Measurements from ENCODE around the gene CLCN6.

Gene CLCN6

DNA sequence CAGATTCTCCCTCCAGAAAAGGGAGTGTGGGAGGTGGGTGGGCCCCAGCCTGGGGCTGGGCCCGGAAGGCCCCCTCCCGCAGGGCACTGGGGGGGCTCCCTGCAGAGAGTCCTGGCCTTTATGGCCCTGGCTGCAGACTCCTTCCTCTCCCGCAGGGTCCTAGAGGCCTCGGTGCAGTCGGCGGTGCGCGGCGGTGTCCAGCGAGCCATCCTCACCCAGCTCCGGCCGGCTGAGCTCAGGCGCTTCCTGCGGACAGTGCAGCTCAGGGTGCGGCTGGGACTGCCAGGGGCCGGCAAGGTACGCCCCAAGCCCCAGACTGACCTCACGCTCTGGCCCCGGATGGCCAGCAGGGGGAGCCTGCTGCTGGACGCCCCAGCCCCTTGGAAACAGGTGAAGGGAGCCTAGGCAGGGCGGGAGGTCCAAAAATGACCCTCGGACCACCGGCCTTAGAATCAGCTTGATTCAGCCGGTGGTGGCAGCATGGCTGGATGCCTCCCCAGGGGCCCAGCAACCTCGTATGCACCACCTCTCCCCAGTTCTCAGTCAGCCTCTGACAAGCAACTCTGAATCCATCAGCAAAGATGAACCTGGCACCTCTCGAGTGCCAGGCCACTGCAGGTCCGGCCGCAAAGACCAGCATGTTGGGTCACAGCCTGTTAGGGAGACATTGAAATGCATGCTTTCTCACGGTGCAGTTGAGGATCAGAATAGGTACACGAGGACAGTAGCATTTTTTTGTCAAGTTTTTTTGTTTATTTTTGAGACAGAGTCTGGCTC lies 20.8 kb upstream of the CLCN6 start:
- H3K4me3 ChIP-seq (ENCODE audit: low read depth, low read length): no peak overlapping the region
- TF ChIP-seq, protein P1, sequence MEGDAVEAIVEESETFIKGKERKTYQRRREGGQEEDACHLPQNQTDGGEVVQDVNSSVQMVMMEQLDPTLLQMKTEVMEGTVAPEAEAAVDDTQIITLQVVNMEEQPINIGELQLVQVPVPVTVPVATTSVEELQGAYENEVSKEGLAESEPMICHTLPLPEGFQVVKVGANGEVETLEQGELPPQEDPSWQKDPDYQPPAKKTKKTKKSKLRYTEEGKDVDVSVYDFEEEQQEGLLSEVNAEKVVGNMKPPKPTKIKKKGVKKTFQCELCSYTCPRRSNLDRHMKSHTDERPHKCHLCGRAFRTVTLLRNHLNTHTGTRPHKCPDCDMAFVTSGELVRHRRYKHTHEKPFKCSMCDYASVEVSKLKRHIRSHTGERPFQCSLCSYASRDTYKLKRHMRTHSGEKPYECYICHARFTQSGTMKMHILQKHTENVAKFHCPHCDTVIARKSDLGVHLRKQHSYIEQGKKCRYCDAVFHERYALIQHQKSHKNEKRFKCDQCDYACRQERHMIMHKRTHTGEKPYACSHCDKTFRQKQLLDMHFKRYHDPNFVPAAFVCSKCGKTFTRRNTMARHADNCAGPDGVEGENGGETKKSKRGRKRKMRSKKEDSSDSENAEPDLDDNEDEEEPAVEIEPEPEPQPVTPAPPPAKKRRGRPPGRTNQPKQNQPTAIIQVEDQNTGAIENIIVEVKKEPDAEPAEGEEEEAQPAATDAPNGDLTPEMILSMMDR (IDR thresholded peaks at IDR 0.05; ENCODE audit: borderline replicate concordance, insufficient read depth, low read depth, low read length): peak; percentile 94

DNA sequence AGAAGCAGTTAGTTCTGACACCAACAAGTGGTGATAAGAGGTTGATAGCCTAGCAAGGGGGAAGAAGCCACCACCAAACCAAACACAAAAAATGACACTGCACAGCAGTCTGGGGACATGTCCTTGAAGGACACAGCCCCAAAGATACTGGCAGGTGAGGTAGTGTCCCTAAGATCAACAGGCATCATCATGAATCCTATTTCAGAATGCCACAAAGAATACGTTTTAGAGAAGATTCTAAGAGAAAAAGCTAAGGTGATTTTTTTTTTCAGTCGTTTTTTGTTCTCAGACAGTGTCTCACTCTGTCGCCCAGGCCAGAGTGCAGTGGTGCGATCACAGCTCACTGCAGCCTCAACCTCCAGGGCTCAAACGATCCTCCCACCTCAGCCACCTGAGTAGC lies 19.8 kb upstream of the CLCN6 start:
- no peak overlapping the region for H3K4me3 ChIP-seq (ENCODE audit: low read depth, low read length)
- TF ChIP-seq, protein P1 (IDR thresholded peaks at IDR 0.05; ENCODE audit: borderline replicate concordance, insufficient read depth, low read depth, low read length): no peak

DNA sequence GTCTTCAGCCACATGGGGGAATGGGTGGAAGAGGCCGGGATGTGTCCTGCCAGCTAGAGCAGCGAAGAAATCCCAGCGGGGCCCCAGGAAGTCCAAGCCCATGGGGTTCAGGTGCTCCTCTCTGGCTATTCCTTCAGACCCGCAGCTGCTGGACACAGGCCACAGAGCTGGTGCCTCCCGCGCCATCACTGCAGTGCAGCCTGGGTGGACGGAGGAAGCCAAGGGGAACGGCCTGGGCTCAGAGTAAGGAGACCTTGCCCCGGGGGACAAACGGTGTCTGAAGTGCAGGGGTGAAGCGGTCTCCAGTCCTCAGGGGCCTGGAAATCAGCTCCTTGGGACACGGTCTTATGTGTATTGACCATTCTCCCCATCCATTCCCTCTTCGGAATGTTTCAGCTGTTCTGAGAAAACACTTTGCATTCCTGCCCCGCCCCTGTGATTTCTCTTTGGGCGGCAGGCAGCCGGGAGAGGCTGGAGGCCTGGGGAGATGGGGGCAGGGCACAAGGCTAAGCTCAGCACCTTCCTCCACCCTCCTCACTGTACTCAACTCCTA lies 18.7 kb upstream of the CLCN6 start:
- H3K4me3 ChIP-seq (ENCODE audit: low read depth, low read length): no peak overlapping the region
- TF ChIP-seq, protein P1 (IDR thresholded peaks at IDR 0.05; ENCODE audit: borderline replicate concordance, insufficient read depth, low read depth, low read length): no peak

DNA sequence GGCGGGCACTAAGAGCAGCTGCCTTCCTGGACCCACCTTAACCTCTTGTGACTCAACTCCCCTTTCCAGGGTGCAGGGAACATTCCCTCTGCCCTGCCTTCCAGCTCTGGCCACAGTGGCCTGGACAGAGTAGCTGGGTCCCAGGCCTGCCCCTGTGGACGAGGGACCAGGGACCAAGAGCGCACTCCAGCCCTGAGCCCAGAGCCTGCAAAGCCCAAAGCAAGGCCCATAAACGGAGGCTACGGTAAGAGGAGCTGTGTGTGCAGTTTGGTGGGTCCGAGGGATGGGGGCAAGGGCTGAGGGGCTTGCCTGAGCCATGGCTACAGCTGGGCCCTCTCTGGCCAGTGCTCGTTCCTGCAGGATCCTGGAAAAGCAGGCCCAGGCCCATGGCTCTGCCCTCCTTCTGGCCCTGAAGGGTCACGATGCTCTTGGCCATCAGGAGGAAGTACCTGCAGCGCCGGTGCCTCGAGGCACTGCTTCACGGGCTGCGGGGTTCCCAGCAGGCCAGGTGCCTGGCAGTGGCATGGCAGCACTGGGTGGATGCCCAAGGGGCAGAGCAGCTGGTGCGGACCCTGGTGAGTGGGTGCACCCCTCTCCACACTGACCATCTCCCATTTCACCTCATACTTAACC lies 18.1 kb upstream of the CLCN6 start:
- TF ChIP-seq, protein P1 (IDR thresholded peaks at IDR 0.05; ENCODE audit: borderline replicate concordance, insufficient read depth, low read depth, low read length): no peak
- H3K4me3 ChIP-seq (ENCODE audit: low read depth, low read length): no peak overlapping the region

DNA sequence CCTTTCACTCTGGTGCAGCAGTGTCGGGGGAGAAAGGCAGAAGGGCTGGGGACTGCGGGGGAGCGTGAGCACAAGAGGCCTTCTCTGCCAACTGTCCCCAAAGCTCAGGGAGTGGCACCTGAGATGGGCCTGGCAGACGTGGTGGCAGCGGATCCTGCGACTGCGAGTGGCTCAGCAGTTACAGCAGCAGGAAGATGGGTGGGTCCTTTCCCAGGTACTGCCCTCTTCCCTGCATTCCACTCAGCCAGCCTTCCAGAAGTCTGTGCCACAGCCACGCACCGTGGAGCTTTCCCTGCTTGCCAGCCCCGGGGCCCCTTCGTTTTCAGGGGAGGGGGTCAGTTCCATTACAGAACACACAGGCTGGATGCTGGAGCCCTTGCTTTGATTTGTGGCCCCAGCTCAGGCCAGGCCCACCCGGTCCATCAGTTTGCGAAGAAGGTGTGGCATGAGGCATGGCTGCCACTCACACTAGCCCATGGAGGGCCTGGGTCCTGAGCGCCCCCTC lies 17.4 kb upstream of the CLCN6 start:
- TF ChIP-seq, protein P1 (IDR thresholded peaks at IDR 0.05; ENCODE audit: borderline replicate concordance, insufficient read depth, low read depth, low read length): no peak
- no peak overlapping the region for H3K4me3 ChIP-seq (ENCODE audit: low read depth, low read length)

DNA sequence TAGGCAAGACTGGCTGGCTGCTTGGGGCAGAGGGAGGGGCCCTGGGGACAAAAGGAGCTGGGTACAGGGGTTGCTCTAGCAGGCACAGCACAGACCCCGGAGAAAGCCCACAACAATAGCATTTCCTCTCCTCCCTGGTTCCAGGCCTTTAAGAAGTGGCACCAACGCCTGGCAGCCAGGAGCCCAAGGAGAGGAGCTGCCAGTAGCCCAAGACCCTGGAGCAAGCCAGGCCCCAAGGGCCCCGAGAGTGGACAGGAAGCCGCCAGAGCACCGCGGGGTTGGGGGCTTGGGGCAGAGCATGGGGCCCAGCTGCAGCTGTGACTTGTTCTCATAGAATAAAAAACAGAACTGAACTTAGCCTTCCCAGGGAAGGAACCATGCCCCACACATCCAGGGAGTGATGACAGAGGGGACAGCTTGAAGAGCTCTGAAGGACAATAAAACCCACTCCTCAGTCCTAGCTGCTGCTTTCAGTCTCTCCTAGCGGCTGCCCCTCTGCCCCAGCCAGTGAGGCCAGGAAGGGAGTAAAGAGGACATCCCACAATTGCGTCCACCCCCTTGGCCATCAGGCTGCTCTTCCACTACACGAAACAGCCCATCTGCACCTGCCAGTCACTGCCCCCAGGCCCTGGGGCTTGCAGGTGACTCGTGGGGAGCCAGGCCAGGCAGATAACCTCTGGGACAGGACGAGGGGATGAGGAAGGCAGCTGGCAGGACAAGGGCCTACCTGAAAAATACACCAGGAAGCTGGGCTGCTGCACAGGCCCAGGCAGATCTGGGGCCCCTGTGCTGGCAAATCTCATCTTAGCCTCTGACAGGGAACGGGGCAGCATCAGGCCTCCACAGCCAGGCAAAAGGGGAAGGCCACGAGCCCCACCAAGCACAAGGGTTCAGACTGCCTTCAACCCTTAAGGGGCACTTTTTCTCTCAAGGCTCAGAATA lies 16.6 kb upstream of the CLCN6 start:
- TF ChIP-seq, protein P1 (IDR thresholded peaks at IDR 0.05; ENCODE audit: borderline replicate concordance, insufficient read depth, low read depth, low read length): no peak
- no peak overlapping the region for H3K4me3 ChIP-seq (ENCODE audit: low read depth, low read length)

All from GM12875 (cell line).